ENCODE measurements around the gene C2orf78.
"Not testable (repeated sequence)": the region's sequence is repeated elsewhere in the genome, so short reads cannot be mapped to it uniquely, and the experiment has no call there.

The C2orf78 gene, protein sequence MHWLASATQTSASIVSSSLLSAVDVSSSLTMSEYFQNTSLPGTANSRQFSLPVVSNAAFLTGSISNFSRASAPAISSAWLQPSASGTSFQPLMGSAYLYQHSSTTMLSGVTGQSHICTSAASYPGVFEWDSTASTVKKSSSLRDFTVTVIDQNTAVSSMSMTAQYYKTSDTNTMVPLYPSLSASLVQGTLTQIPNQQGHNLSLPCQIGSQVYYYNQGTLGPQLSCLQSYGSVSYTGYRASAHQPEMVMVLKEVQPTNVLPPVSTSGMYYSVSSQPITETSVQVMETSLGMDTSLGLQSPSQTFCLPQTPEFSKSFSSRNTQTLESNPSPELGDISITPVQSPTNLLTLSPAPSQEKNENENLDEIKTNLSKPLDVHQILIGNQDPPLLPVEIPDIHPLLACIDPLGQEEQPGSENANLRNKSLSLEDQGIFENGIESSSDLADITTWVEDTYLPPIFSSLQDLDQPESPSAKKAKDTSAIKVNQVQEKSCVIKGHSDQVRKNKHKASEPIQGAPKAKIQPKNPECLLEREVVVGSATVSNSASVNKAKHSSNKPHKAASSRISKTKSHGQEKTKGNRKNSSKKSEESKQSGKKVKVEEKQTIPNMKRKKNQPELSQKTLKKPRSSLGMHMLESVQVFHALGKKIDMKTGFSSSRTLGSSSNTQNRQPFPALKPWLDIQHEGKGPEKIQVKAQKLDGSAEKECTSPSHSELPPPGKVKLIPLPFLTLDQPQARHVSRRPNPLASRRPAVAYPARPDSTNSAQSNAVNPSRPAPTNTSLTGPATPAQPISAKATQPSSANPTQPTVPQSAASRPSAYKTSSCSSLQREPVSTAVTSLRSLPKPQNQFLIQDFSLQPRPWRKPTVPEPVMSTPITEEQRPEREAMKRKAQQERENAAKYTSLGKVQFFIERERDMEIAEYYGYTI

DNA sequence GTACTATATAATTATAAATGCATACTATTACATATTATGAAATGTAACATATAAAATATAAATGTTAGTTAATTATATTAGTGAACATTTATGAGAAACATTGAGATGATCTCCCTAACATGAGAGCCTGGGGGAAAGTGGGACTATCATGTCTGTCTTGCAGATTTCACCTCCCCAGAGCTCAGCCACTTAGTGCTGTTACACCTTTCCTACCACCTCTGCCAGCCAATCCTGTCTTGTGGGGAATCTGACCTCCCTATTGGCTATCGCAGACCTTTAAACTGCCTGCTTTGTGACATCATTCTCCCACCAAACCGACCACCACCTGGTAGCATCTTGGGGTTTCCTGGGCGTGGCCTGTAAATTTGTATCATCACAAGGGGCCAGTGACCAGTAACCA is at the start of gene C2orf78:
Gene C2orf78 (plus strand): TSS at position 301 of the 400 bp plus-strand sequence. CDS start 127 bp downstream, outside the sequence.
- DNase-seq = not testable (repeated sequence)

DNA sequence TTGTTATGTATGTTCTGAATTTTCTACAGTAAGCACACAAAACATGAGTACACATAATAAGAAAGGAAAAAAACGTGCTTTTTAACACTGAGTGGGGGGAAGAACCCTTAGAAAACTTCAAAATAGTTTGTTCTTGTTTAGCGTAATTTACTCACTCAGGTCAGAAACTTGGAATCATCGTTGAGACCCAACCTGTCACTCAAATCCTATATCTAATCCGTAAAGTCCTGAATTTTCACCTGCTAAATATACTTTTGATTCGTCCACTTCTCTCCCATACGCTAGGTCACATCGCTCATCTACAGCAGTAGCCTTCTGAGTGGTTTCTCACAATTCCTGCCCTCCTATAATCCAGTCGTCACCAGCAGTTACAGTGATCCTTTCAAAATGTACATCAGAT is 47.6 kb upstream of the C2orf78 start:
- DNase-seq = no peak

DNA sequence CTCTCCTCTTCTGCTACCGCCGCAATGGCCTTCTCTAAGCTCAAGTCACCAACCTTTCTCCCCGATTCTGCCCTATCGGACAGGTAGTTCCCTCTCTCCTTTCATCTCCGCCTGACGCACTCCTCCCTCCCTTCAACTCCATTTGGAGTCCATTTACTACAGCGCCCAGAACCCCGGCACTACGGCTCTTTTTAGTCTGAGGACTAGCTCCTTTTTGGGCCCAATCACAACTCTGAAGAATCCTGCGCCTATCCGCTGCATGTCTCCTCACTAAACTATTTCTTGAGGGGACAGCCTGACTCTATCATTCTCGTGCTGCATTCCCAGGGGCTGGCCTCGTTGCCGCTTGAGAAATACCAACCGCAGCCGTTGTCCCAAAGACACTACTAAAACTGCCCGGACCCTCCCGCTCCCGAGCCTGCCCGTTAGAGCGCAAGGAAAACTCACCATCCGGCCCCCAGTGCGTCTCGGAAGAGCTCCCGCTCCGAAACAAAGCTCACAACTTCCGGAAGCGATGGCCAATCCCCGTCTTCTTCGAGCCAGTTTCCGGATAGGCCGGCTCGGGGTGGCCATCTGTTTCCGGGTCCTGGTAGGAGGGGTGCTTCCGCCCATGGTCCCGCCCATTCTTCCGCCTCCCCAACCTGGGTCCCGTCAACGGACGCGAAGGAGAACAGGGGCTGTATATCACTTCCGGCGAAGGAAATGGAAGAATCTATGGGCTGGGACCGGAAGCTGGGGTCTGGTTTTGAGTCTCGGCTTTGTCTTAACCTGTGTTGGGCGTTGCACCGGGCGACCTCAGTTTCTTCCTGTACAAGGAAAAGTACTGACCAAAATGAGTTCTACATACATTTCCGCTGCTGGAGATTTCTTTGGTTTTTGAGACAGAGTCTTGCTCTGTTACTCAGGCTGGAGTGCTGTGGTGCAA is 46.9 kb upstream of the C2orf78 start, which contains the start of gene TPRKB:
Gene TPRKB (minus strand): TSS at position 491 of the 925 bp plus-strand sequence. CDS start 2,776 bp downstream, outside the sequence.
- peak; percentile 97 for DNase-seq

DNA sequence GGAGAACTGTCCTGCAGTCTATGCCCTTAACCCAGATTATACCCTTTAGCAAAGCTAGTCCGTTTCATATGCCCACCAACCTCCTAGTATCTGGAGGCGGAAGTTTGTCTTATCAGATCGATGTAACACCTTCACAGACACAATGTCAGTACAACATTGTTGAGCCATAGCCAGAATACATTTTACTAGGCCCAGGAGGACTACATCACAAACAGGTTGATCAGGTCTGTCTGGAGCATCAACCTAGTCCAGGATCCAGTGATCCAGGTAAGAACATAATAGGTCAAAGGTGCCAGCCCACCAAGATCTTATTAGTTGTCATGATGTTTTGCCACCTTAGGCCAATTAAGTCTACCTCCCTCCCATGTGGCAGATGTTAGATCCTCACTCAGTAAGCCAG is 44.9 kb upstream of the C2orf78 start:
- DNase-seq = no peak

GRCh38 chr2:73740767-73741166 is 43.2 kb upstream of the C2orf78 start:
- DNase-seq = no peak

- no peak for DNase-seq
These were observed 37.7 kb upstream of the C2orf78 start for GRCh38 chr2:73746015-73746876.

GRCh38 chr2:73746877-73747208 is 37.1 kb upstream of the C2orf78 start:
- DNase-seq = no peak

GRCh38 chr2:73749314-73749713 is 34.7 kb upstream of the C2orf78 start:
- DNase-seq = no peak

DNA sequence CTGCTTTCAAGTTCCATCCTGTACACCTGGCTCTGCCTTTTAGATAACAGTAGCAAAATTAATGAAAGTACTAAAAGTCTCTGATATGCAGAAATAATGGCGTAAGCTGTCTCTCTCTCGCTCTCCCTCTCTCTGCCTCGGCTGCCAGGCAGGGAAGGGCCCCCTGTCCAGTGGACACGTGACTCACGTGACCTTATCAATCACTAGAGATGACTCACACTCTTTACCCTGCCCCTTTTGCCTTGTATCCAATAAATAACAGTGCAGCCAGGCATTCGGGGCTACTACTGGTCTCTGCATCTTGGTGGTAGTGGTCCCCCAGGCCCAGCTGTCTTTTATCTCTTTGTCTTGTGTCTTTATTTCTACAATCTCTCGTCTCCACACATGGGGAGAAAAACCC is 29.7 kb upstream of the C2orf78 start:
- DNase-seq = not testable (repeated sequence)

- peak; percentile 59 for DNase-seq
These were observed 24.7 kb upstream of the C2orf78 start for GRCh38 chr2:73759285-73759764.

GRCh38 chr2:73759904-73760303 is 24.1 kb upstream of the C2orf78 start:
- DNase-seq = no peak

GRCh38 chr2:73762571-73762970 is 21.4 kb upstream of the C2orf78 start:
- DNase-seq = peak; percentile 71

- no peak for DNase-seq
These were observed 19.0 kb upstream of the C2orf78 start for GRCh38 chr2:73764945-73765344.

GRCh38 chr2:73766349-73766748 is 17.6 kb upstream of the C2orf78 start:
- DNase-seq = no peak

- DNase-seq = no peak
These were observed 17.0 kb upstream of the C2orf78 start for GRCh38 chr2:73766994-73767393.

GRCh38 chr2:73770725-73771124 is 13.3 kb upstream of the C2orf78 start:
- no peak for DNase-seq

DNA sequence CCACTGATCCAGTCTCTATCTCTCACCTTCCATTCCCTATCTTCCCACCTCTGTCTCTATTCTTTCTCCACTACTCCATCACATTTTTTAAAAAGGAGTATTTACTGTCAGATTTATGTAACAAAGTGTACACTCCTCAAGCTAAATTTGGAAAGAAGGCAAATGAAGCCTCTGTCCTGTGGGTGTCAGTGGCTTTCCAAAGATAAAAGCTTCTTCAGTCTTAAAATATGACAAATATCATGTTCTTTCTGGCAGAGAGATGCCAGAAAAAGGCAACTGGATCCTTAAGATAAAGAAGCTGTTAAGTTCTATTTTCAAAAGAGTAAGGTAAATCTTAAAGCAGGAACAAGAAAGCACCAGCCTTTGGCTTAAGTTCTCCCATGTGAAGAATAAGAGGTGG is 11.2 kb upstream of the C2orf78 start:
- no peak for DNase-seq

DNA sequence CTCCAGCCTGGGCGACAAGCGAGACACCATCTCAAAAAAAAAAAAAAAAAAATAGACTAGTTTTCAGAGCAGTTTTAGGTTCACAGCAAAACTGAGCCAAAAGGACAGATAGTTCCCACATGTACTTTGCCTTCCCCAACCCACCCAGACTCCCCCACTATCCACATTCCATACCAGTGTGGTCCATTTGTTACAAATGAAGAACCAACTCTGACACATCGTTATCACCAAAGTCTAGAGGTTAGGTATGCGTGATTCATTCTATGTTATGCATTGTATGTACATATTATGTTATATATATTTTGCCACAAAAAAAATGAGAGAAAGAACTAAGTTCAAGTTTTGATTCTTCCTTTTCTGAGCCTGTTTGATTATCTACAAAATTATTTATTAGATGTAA is 7.6 kb upstream of the C2orf78 start:
- peak; percentile 36 for DNase-seq

DNA sequence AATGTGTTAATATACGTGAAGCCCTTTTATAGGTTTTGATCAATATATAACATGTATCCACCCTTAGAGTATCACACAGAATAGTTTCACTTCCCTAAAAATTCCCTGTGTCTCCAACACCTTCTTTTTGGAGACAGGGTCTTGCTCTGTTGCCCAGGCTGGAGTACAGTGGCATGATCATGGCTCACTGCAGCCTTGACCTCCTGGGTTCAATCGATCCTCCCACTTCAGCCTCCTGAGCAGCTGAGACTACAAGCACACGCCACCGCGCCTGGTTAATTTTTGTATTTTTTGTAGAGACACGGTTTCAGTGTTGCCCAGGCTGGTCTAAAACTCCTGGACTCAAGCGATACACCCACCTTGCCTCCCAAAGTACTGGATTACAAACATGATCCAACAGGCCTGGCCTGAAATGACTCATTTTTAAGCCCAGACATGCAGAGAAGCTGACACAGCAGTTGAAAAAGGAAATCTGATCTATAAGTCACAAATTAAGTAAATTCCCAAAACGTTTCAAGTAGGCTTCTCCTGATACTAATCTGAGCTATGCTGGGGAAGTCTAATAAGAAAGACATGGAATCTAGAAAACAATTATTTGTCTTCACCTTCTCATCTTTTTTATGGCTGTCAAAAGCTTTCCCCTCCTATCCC is 7.0 kb upstream of the C2orf78 start:
- peak; percentile 39 for DNase-seq

- DNase-seq = not testable (repeated sequence)
These were observed 5.0 kb upstream of the C2orf78 start for GRCh38 chr2:73778867-73779466.

All from NCI-H226 (cell line).